Hindlimb muscle (tissue), 1 donor: ENCODE results near the gene LPP. TPM values are rescaled to one million over a fixed set of nuclear protein-coding genes. Genes with fewer than 3 reads are reported as not detected.

Experiments used
- DNase-seq: peaks from one replicate; pipeline ENCODE4 v3.0.0-alpha.2; 2013
- polyA plus RNA-seq: library from polyadenylated mRNA; unstranded; fragments of 120-200 nt; gene quantifications from one replicate; pipeline ENCODE4 v1.2.1, GENCODE V29; 2013; ENCODE audit not compliant: insufficient read length

LPP gene
- polyA plus RNA-seq, 1 donor: 12.7 TPM

- no peak for DNase-seq
These were observed 334.8 kb downstream of the LPP start for GRCh38 chr3:188488801-188489200.

DNA sequence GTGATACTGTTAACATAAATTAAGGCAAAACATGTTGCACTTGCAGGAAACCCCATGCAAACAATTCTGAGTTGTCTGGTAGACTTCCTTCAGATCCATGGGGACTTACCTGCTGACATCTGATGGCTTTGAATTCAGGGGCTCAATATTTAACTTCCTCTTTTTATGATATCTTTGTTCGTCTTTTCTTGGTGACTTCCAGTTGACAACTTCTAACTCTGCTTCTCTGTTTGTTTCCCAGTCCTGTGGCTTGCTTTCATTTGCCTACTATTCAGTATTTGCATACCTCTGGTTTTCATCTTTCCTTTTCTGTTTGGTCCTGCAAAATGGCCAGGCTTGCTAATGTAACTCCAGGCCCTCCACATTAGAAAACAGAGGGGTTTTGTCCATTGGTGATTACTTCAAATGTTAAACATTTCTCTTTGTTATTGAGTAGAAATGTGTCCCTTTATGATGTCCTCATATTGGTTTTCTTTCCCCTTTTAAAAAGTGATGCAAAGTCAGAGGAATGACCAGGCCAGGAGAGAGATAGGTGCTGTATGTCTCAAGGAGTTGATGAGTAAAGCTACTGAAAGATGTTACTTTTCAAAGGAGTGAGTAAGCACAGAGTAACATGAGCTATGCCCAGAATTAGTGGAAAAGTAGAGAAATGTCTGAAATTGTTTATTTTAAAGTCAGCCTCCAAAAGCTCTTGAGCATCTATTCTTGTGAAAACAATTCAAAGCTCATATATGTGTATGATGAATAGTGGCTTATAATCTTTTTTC, 335.9 kb downstream of the LPP start:
- no peak for DNase-seq

- DNase-seq: no peak
These were observed 336.5 kb downstream of the LPP start for GRCh38 chr3:188490416-188490815.

GRCh38 chr3:188491276-188491687, 337.3 kb downstream of the LPP start:
- no peak for DNase-seq

DNA sequence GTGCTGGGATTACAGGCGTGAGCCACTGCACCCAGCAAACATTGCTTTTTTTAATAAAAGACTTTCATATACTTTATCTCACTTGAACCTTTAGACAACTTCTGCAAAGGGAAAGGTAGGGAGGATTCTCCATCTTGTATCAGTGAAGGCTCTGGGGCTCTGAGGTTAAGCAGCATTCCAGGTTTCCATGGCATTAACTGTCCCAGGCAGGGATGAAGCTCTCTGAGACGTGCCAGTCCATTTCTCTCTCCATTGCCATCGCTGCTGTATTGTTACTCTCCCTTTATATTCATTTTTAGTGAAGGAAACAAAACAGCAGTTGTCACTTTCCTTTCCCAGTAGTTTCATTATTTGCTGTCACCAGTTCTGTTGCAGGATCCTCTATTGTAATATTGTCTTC, 342.4 kb downstream of the LPP start:
- no peak for DNase-seq

DNA sequence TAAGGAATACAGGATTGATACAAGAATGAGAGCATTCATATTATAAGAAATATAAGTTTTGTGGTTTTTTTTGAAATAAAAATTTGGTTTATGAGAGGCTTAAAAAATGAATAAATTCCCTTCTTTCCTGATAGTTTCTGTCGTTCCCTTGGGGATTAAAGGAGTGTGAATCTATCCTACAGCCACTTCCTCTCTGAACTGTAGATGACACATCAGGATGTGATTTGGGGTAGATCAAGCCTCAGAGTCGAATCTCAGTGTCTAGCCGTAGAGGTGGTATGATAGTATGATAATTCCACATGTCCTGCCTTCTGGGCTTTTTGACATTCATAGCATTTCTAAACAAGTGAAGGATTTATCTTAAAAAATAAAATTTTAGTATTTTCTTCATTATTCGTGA, 343.1 kb downstream of the LPP start:
- DNase-seq: no peak

DNA sequence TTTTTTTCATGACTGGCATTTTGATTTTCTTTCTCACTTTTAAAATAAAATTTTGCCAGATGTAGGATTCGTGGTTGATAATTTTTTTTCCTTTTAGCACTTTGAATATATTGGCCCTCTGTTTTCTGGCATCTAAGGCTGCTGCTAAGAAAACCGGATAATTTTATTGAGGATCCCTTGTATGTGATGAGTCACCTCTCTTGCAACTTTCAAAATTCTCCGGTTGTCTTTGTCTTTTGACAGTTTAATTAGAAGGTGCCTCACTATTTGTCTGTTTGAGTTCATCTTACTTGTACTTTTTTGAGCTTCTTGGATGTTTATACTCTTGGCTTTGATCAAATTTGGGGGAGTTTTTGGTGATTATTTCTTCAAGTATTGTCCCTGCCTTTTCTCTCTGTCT, 349.7 kb downstream of the LPP start:
- no peak for DNase-seq

DNA sequence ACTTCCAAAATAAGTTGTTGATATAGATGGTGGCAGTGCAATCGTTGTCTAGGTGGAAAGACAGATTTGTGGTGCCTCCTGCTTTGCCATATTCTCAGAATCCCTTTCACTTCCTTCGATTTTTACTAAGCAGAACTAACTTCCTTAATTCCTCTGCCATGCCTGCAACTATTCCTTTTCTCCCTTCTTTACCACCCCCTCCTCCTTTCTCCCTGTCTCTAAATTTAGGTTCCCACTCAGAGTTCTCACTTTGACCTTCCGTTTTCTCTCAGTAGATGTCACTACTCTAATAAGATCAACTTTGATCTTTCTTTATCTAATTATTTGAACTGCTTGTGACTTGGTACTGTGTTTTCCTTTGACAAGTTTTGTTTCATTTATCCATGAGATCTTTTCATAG, 351.2 kb downstream of the LPP start:
- no peak for DNase-seq

GRCh38 chr3:188505911-188506310, 352.0 kb downstream of the LPP start:
- DNase-seq: no peak

- no peak for DNase-seq
These were observed 352.5 kb downstream of the LPP start for GRCh38 chr3:188506446-188506845.

- DNase-seq: no peak
These were observed 353.3 kb downstream of the LPP start for GRCh38 chr3:188507244-188507720.

GRCh38 chr3:188508454-188508853, 354.5 kb downstream of the LPP start:
- no peak for DNase-seq

DNA sequence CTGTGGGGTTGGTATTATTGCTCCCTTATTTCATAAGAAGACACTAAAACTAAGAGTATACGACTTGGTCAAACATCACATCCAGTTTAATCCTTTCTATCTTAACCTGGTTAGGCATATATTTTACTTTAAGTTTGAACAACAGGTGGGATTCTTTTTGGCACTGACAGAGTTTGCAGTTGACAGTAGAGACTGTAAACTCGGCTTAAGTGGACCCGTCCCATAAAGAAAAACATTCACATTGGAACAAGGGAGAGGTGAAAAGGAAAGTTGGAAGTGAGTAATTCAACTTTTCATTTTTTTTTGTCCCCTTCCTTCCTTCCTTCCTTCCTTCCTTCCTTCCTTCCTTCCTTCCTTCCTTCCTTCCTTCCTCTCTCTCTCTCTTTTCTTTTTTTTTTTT, 355.4 kb downstream of the LPP start:
- no peak for DNase-seq

- DNase-seq: no peak
These were observed 356.4 kb downstream of the LPP start for GRCh38 chr3:188510366-188510765.

DNA sequence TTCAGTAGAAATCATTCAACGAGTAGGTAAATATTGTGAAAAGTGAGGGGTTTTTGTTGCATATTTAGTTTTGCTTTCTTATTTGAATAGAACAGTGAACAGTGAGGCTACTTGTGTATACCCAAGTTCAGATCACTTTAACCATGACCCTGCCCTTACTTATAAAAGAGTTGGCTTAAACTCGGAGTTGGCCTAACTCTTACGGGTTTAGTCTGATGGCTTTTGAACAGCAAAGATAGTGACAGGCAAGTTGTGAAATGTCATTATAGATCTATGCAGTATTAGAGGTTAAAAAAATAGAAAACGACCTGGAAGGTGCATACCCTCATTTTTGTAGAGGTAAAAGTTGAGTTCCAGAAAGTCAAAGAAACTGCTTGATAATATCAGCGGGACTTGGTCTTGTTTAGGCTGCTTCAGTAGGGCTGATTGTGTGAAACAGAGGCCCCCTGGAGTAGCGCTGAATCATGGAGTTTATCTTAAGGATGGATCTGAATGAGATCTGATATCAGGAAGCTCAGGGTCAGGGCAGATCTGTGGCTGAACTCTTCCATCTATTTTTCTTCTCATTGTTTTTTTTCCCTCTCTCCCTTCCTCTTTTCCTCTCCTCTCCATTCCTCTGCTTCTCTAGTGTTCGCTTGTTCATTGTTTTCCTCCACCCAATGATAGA, 359.8 kb downstream of the LPP start:
- DNase-seq: no peak

DNA sequence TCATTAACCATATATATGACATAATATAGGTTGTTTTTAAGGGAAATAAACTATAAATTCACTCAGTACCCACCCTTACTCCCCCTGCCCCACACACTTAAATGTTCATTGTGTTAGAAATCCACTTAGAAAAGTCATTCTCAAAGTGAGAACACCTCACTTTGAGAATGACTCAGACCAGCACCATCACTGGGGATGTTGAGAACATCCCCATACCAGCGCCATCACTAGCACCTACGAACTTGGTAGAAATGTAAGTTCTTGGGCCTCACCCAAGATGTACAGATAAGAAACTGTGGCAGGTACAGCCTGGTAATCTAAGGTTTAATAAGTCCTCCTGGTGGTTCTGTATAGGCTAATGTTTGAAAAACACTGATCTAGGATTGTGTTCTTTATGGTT, 362.6 kb downstream of the LPP start:
- no peak for DNase-seq

DNA sequence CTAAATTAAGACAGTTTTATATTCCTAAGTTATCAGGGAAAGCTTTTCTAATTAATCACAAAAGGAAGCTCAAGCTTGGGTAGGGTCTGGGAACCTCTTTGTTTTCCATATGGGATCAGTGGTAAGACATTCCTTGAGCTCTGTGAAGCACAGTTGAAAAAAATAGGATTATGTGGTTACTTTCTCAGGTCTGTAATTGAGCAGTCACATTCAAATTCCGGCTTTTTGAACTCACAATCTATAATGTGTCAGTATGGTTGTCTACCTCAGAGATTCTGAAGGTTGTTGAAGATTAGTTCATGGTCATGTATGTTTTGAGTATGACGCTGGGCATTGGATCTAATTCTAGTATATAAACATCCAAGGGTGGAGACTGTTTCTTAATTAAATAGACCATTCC, 364.5 kb downstream of the LPP start:
- DNase-seq: no peak

DNA sequence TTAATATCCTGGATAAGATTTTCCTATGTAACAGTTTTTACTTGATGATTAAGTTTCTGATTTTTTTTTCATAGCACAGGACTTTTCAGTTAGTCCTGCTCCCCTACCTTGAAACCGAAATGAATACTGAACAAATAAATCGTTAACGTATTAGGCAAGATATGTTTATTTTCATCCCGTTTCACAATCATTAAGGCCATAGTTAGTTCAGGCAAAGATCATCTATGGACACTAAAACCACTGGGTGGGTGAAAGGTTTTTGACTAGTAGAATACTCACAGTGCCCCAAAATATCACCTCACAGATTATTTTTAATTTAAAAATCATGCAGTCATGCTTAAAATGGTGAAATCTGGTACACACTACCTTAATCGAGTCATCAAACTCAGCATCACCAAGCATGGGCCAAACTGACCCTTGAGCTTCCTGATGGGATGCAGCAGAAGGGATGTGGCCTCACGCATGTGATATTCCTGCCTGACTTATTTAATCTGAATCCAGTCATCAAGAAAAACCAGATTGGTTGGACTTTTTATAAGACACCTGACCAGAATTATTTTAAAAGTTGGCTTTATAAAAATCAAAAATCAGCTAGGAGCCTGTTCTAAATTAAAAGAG, 365.0 kb downstream of the LPP start:
- no peak for DNase-seq

DNA sequence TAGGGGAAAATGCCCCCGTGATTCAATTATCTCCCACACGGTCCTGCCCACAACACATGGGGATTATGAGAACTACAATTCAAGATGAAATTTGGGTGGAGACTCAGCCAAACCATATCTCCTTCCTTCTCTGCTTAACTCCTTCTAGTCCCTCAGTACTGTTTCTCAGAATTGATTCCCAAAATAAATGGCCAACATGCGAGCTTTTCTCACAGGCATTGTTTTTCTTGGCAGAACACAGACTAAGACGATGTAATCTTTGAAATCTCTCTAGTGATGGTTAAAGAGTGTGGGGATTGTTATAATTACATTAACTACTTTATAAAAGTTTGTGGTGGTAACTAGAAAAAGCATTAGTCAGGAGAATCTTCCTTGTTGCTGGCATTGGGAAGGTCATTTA, 366.5 kb downstream of the LPP start:
- no peak for DNase-seq

DNA sequence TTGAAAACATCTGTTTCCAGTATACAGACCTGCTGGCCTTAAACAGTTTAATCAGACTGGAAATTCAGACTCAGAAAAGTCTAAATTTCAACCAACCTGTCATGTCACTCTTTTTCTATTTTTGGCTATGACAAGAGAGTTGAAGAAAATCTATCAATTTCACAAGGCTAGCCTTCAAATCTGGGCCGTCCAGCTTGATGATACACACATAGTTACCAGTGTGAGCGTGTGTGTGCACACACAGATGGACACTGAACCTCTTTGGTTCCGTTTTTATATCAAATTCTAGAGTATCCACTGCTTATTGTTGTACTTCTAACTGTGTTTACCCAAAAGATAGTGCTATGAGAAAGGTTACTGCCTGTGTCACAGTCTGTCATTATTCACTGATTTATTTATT, 368.2 kb downstream of the LPP start:
- no peak for DNase-seq

DNA sequence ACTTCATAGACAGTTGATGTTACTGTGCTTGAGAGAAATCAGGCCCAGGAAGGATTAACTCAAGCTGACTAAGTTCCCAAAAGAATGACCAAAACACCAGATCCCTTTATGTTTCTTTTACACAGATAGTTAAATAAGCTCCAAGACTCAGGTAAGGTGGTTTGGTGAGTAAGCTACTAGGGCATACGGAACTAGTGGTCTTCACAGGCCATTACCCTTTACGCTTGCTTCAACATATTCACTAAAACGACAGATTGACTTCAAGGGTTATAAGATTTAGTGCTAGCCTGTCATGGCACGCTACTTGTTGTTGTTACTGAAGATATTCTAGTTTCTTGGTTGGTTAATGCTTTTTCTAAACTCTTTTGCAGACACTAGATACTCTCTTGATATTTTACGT, 369.3 kb downstream of the LPP start:
- no peak for DNase-seq

DNA sequence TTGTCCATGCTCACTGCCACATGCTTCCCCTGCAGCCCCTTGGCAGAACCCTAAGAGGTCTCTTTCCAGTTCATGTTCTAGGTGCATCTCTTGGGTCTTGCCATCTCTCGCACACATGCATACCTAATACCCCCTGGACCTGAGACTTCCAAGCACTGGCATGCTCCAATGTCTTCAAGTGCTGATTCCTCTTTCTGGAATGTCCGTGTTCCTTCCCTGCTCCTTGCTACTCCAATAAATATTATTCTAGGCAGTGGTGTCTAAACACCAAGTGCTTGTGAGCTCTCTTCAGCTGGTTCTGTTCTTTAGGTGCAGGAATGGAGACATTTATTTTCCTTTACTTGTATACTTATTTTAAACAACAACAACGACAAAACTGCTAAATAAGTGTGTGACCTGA, 370.1 kb downstream of the LPP start:
- no peak for DNase-seq

GRCh38 chr3:188526057-188526456, 372.1 kb downstream of the LPP start:
- DNase-seq: no peak

DNA sequence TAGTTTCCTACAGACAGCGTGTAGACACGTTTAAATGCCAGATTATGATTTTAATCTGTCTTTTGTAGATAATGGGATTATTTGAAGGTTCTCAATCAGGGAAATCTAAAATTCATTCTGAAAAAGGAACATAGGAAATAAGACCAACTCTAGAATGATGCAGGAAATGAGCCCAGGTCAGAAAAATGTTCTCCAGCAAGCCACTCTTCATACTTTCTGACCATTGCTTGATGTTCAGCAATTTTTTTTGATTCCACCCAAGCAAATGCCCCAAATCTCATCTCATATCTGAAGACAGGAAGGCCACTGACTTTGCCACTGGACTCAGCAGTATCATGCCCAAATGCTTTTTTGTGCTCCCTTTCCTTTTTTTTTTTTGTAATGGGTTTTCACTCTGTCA, 373.4 kb downstream of the LPP start:
- no peak for DNase-seq
